Right lobe of liver (tissue), 6 donors: ENCODE data around the gene SH3BP4. TPM values are rescaled to one million over a fixed set of nuclear protein-coding genes. Genes with fewer than 3 reads are reported as not detected.

ENCODE experiments used
- ATAC-seq, 4 donors: fragments of 200-7000 bp; cut with Tn5 transposase; one replicate each; pipeline ENCODE4 v1.9.1; 2020; ENCODE audit warnings: mild to moderate bottlenecking in 4 of 4, moderate library complexity in 4 of 4
- DNase-seq, 3 donors: peaks; one replicate each; pipeline ENCODE4 v3.0.0-alpha.2; 2020
- H3K27ac ChIP-seq, 3 donors: fragments of 200-600 bp; one replicate each; pipeline ENCODE4 v1.8.0; 2022
- H3K27me3 ChIP-seq, 2 donors: fragments of 200-600 bp; one replicate each; pipeline ENCODE4 v1.8.0; 2022
- H3K36me3 ChIP-seq, 4 donors: fragments of 200-600 bp; sonication (generic) in 1 of 4; one replicate each; pipeline versions ENCODE4 v1.5.1 to v1.8.0; 2017 to 2022; ENCODE audit warnings: control low read depth in 1 of 4
- H3K4me1 ChIP-seq, 4 donors: fragments of 200-600 bp; sonication (generic) in 1 of 4; one replicate each; pipeline versions ENCODE4 v1.5.1 to v1.8.0; 2017 to 2022; ENCODE audit warnings: control low read depth in 1 of 4
- H3K4me3 ChIP-seq, 3 donors: fragments of 200-600 bp; one replicate each; pipeline ENCODE4 v1.8.0; 2022
- H3K9me3 ChIP-seq, 4 donors: fragments of 200-600 bp; sonication (generic) in 1 of 4; one replicate each; pipeline versions ENCODE4 v1.5.1 to v1.8.0; 2017 to 2022; ENCODE audit warnings: control low read depth in 1 of 4
- POLR2A ChIP-seq: fragments of 450-650 bp; IDR thresholded peaks from one replicate; pipeline ENCODE4 v1.6.1; 2017; ENCODE audit warnings: antibody characterized with exemption, mild to moderate bottlenecking
- WGBS: methylation state at CpG from one replicate; pipeline ENCODE4 v1.1.6; 2018; ENCODE audit warnings: low coverage, low lambda C conversion rate; ENCODE audit not compliant: insufficient coverage; ENCODE audit errors: missing lambda C conversion rate; 5-methylcytosine and 5-hydroxymethylcytosine counted together
- intact Hi-C, 2 donors: fragments of 100-400 bp; cut with DNase I; formaldehyde crosslinking; loops; one replicate each; pipeline versions ENCODE4 v1.11.2 to v1.14.1; 2022
- total RNA-seq, 6 experiments: library from RNA; depleted of rRNA in 2 of 6; stranded (reverse); fragments of >200 nt in 2 of 6; fragmentation: NEBNext Ultra II Directional in 3 of 6; extraction: Animal tissue kit (Norgen Biotek cat#: 25700) in 3 of 6; gene quantifications; one replicate each; pipeline versions ENCODE4 v1.1.0 to v1.2.4, GENCODE V29; 2016 to 2023
- TF ChIP-seq, protein P1 (sequence below), 4 donors: fragments of 200-600 bp in 3 of 4; fragments of 450-650 bp in 1 of 4; IDR thresholded peaks; one replicate each; pipeline versions ENCODE4 v1.5.1 to v1.8.0; 2016 to 2022; ENCODE audit warnings: antibody characterized with exemption in 4 of 4, mild to moderate bottlenecking in 2 of 4
- donor health status: DM: no; HTN: yes; CAD: no.
- donor health status: DM: no; HTN: no; CAD: no.
- donor health status: DM: no; HTN: no; CAD: no.
- donor health status: DM: no; HTN: yes; CAD: no.
- donor health status: DM: no; HTN: yes; CAD: no.

The SH3BP4 gene
- total RNA-seq, 6 experiments from 2014 or later, result 18.8 to 30.4 (median 26.3) TPM

DNA sequence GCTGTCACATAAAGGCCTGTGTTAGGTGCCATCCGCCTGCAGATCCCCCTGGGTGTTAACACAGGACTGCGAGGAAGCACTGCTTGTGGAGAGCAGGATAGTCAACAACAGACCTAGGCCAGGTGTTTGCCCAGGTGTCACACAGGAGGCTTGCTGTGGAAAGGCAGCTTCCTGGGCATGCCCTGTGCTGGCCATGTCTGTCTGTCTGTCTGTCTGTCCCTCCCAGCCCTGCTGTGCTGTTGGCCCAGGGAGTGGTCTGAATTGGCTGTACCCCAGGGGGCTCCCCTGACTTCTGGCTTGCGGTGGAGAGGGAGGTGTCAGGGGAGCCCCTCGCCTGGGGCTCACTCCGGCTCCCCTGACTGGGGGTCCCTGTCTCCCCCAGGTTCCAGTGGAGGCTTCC lies 53.2 kb downstream of the SH3BP4 start:
- 67% methylated on average over 1 of the region's 5 CpGs for WGBS
- Histone ChIP-seq H3K27me3 (no peaks in the 10 kb centered on the region), H3K4me1 (peaks cover 0 to 76% (median 31%) of the 10 kb centered on the region in 4 donors), H3K4me3 (no peak overlapping the region), H3K36me3 (no peaks in the 10 kb centered on the region), H3K9me3 (no peaks in the 10 kb centered on the region), H3K27ac (peak overlapping the region in 2 of 3 donors; percentile 71 to 72)
- intact Hi-C loops, result no loop called here
- DNase-seq (no peak), ATAC-seq (no peak)
- TF ChIP-seq POLR2A, result no peak
- TF ChIP-seq, protein P1, sequence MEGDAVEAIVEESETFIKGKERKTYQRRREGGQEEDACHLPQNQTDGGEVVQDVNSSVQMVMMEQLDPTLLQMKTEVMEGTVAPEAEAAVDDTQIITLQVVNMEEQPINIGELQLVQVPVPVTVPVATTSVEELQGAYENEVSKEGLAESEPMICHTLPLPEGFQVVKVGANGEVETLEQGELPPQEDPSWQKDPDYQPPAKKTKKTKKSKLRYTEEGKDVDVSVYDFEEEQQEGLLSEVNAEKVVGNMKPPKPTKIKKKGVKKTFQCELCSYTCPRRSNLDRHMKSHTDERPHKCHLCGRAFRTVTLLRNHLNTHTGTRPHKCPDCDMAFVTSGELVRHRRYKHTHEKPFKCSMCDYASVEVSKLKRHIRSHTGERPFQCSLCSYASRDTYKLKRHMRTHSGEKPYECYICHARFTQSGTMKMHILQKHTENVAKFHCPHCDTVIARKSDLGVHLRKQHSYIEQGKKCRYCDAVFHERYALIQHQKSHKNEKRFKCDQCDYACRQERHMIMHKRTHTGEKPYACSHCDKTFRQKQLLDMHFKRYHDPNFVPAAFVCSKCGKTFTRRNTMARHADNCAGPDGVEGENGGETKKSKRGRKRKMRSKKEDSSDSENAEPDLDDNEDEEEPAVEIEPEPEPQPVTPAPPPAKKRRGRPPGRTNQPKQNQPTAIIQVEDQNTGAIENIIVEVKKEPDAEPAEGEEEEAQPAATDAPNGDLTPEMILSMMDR (IDR thresholded peaks at IDR 0.05), result no peak

GRCh38 chr2:235005603-235006259 lies 53.9 kb downstream of the SH3BP4 start:
- peak overlapping the region in 2 of 3 donors; percentile 71 to 72 for H3K27ac ChIP-seq
- H3K9me3 ChIP-seq, result no peaks in the 10 kb centered on the region
- peaks cover 0 to 69% (median 28%) of the 10 kb centered on the region in 4 donors for H3K4me1 ChIP-seq
- TF ChIP-seq POLR2A, result no peak
- TF ChIP-seq, protein P1 (IDR thresholded peaks at IDR 0.05), result peak in 3 of 4 donors; percentile 16 to 44 (median 21)
- no peak overlapping the region for H3K4me3 ChIP-seq
- ATAC-seq (peak; percentile 54 to 79 (median 74)), DNase-seq (peak; percentile 45 to 92 (median 89))
- no peaks in the 10 kb centered on the region for H3K27me3 ChIP-seq
- H3K36me3 ChIP-seq, result no peaks in the 10 kb centered on the region
- WGBS, result 40% methylated on average over 10 of the region's 20 CpGs
- intact Hi-C loops, result no loop called here

GRCh38 chr2:235006461-235006860 lies 54.6 kb downstream of the SH3BP4 start:
- Histone ChIP-seq H3K4me3 (no peak overlapping the region), H3K36me3 (no peaks in the 10 kb centered on the region), H3K27me3 (no peaks in the 10 kb centered on the region), H3K9me3 (no peaks in the 10 kb centered on the region), H3K27ac (peak overlapping the region in 1 of 3 donors; percentile 72), H3K4me1 (peaks cover 0 to 62% (median 24%) of the 10 kb centered on the region in 4 donors)
- DNase-seq, result no peak
- 98% methylated on average over 7 of the region's 10 CpGs for whole genome bisulfite sequencing
- no peak for ATAC-seq
- TF ChIP-seq POLR2A, result no peak
- TF ChIP-seq, protein P1 (IDR thresholded peaks at IDR 0.05), result no peak
- intact Hi-C loops, result no loop called here

DNA sequence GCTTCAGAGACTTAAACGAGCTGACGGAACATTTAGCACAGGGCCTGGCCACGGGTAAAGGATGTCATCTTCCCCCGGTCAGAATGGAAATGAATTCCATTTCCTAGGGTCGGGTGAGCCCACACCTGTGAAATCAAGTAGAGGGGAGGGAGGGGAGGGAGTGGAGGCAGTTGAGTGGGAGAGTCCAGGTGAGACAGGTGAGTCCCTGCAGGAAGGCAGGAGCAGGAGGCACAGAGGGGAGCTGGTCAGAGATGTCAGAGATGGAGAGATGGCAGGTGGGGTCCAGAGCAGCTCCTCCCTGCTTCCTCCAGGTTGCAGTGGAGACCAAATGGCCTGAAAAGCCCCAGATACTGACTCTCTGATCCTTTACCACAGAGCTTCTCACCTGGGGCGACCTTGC lies 55.2 kb downstream of the SH3BP4 start:
- no peak for DNase-seq

More for the DNA sequence above, 55.2 kb downstream of the SH3BP4 start:
- no peaks in the 10 kb centered on the region for H3K9me3 ChIP-seq
- no peak overlapping the region for H3K27ac ChIP-seq
- H3K27me3 ChIP-seq, result no peaks in the 10 kb centered on the region
- H3K4me3 ChIP-seq, result no peak overlapping the region
- no peak for TF ChIP-seq POLR2A
- TF ChIP-seq, protein P1 (IDR thresholded peaks at IDR 0.05), result no peak
- peaks cover 0 to 57% (median 21%) of the 10 kb centered on the region in 4 donors for H3K4me1 ChIP-seq
- intact Hi-C loops, result no loop called here
- H3K36me3 ChIP-seq, result no peaks in the 10 kb centered on the region
- WGBS, result 92% methylated on average over 4 of the region's 6 CpGs
- ATAC-seq, result no peak
